Measurements from ENCODE around the gene WDFY4. TPM values are rescaled to one million over a fixed set of nuclear protein-coding genes. Genes with fewer than 3 reads are reported as not detected.

WDFY4 gene
- total and polyA plus RNA-seq, 2 donors, result 13.0 to 25.1 TPM

GRCh38 chr10:48759113-48759901, 74.6 kb downstream of the WDFY4 start:
- Histone ChIP-seq H3K4me3 (ENCODE audit: low read length in 2 of 2) (no peak overlapping the region), H3K9me3 (ENCODE audit: control insufficient read depth in 2 of 2, insufficient read depth in 1 of 2, low read length in 1 of 2) (no peaks in the 10 kb centered on the region), H3K27ac (ENCODE audit: low read depth in 1 of 2, low read length in 1 of 2) (no peak overlapping the region), H3K4me1 (ENCODE audit: control insufficient read depth in 2 of 2, insufficient read depth in 2 of 2, low read length in 2 of 2) (no peaks in the 10 kb centered on the region), H3K27me3 (ENCODE audit: control insufficient read depth in 2 of 2, insufficient read depth in 1 of 2, low read length in 1 of 2) (no peaks in the 10 kb centered on the region), H3K36me3 (ENCODE audit: control insufficient read depth in 2 of 2, insufficient read depth in 2 of 2, low read length in 1 of 2) (no peaks in the 10 kb centered on the region)
- WGBS, result 94% methylated on average over 4 of the region's 4 CpGs
- DNase-seq (ENCODE audit: low read depth in 6 of 9, low spot score in 9 of 9), result no peak

- Histone ChIP-seq H3K9me3 (ENCODE audit: control insufficient read depth in 2 of 2, insufficient read depth in 1 of 2, low read length in 1 of 2) (no peaks in the 10 kb centered on the region), H3K27me3 (ENCODE audit: control insufficient read depth in 2 of 2, insufficient read depth in 1 of 2, low read length in 1 of 2) (no peaks in the 10 kb centered on the region), H3K4me3 (ENCODE audit: low read length in 2 of 2) (no peak overlapping the region), H3K27ac (ENCODE audit: low read depth in 1 of 2, low read length in 1 of 2) (no peak overlapping the region), H3K4me1 (ENCODE audit: control insufficient read depth in 2 of 2, insufficient read depth in 2 of 2, low read length in 2 of 2) (no peaks in the 10 kb centered on the region), H3K36me3 (ENCODE audit: control insufficient read depth in 2 of 2, insufficient read depth in 2 of 2, low read length in 1 of 2) (no peaks in the 10 kb centered on the region)
- DNase-seq (ENCODE audit: low read depth in 6 of 9, low spot score in 9 of 9), result no peak
- 95% methylated on average over 5 of the region's 5 CpGs for WGBS
Measured at GRCh38 chr10:48760983-48761382, 76.3 kb downstream of the WDFY4 start.

GRCh38 chr10:48762064-48763042, 77.7 kb downstream of the WDFY4 start:
- 97% methylated on average over 6 of the region's 6 CpGs for WGBS
- H3K9me3 ChIP-seq (ENCODE audit: control insufficient read depth in 2 of 2, insufficient read depth in 1 of 2, low read length in 1 of 2), result no peaks in the 10 kb centered on the region
- no peaks in the 10 kb centered on the region for H3K27me3 ChIP-seq (ENCODE audit: control insufficient read depth in 2 of 2, insufficient read depth in 1 of 2, low read length in 1 of 2)
- H3K4me1 ChIP-seq (ENCODE audit: control insufficient read depth in 2 of 2, insufficient read depth in 2 of 2, low read length in 2 of 2), result no peaks in the 10 kb centered on the region
- no peak overlapping the region for H3K27ac ChIP-seq (ENCODE audit: low read depth in 1 of 2, low read length in 1 of 2)
- no peak for DNase-seq (ENCODE audit: low read depth in 6 of 9, low spot score in 9 of 9)
- H3K36me3 ChIP-seq (ENCODE audit: control insufficient read depth in 2 of 2, insufficient read depth in 2 of 2, low read length in 1 of 2), result no peaks in the 10 kb centered on the region
- H3K4me3 ChIP-seq (ENCODE audit: low read length in 2 of 2), result no peak overlapping the region

GRCh38 chr10:48763403-48763965, 78.8 kb downstream of the WDFY4 start:
- Histone ChIP-seq H3K27me3 (ENCODE audit: control insufficient read depth in 2 of 2, insufficient read depth in 1 of 2, low read length in 1 of 2) (no peaks in the 10 kb centered on the region), H3K9me3 (ENCODE audit: control insufficient read depth in 2 of 2, insufficient read depth in 1 of 2, low read length in 1 of 2) (no peaks in the 10 kb centered on the region), H3K36me3 (ENCODE audit: control insufficient read depth in 2 of 2, insufficient read depth in 2 of 2, low read length in 1 of 2) (no peaks in the 10 kb centered on the region), H3K4me1 (ENCODE audit: control insufficient read depth in 2 of 2, insufficient read depth in 2 of 2, low read length in 2 of 2) (no peaks in the 10 kb centered on the region), H3K27ac (ENCODE audit: low read depth in 1 of 2, low read length in 1 of 2) (no peak overlapping the region), H3K4me3 (ENCODE audit: low read length in 2 of 2) (no peak overlapping the region)
- no peak for DNase-seq (ENCODE audit: low read depth in 6 of 9, low spot score in 9 of 9)
- WGBS, result 95% methylated on average over 5 of the region's 5 CpGs

GRCh38 chr10:48764486-48764885, 79.8 kb downstream of the WDFY4 start:
- 94% methylated on average over 4 of the region's 4 CpGs for WGBS
- H3K27ac ChIP-seq (ENCODE audit: low read depth in 1 of 2, low read length in 1 of 2), result no peak overlapping the region
- H3K36me3 ChIP-seq (ENCODE audit: control insufficient read depth in 2 of 2, insufficient read depth in 2 of 2, low read length in 1 of 2), result no peaks in the 10 kb centered on the region

GRCh38 chr10:48765039-48765438, 80.4 kb downstream of the WDFY4 start:
- DNase-seq (ENCODE audit: low read depth in 6 of 9, low spot score in 9 of 9), result no peak
- H3K36me3 ChIP-seq (ENCODE audit: control insufficient read depth in 2 of 2, insufficient read depth in 2 of 2, low read length in 1 of 2), result no peaks in the 10 kb centered on the region
- no peaks in the 10 kb centered on the region for H3K27me3 ChIP-seq (ENCODE audit: control insufficient read depth in 2 of 2, insufficient read depth in 1 of 2, low read length in 1 of 2)
- H3K4me1 ChIP-seq (ENCODE audit: control insufficient read depth in 2 of 2, insufficient read depth in 2 of 2, low read length in 2 of 2), result no peaks in the 10 kb centered on the region
- no peak overlapping the region for H3K4me3 ChIP-seq (ENCODE audit: low read length in 2 of 2)
- no peak overlapping the region for H3K27ac ChIP-seq (ENCODE audit: low read depth in 1 of 2, low read length in 1 of 2)
- H3K9me3 ChIP-seq (ENCODE audit: control insufficient read depth in 2 of 2, insufficient read depth in 1 of 2, low read length in 1 of 2), result no peaks in the 10 kb centered on the region
- WGBS, result 92% methylated on average over 1 of the region's 1 CpG

More at GRCh38 chr10:48764486-48764885, 79.8 kb downstream of the WDFY4 start:
- no peak for DNase-seq (ENCODE audit: low read depth in 6 of 9, low spot score in 9 of 9)
- H3K4me1 ChIP-seq (ENCODE audit: control insufficient read depth in 2 of 2, insufficient read depth in 2 of 2, low read length in 2 of 2), result no peaks in the 10 kb centered on the region
- no peak overlapping the region for H3K4me3 ChIP-seq (ENCODE audit: low read length in 2 of 2)
- no peaks in the 10 kb centered on the region for H3K27me3 ChIP-seq (ENCODE audit: control insufficient read depth in 2 of 2, insufficient read depth in 1 of 2, low read length in 1 of 2)
- H3K9me3 ChIP-seq (ENCODE audit: control insufficient read depth in 2 of 2, insufficient read depth in 1 of 2, low read length in 1 of 2), result no peaks in the 10 kb centered on the region

- no peaks in the 10 kb centered on the region for H3K4me1 ChIP-seq (ENCODE audit: control insufficient read depth in 2 of 2, insufficient read depth in 2 of 2, low read length in 2 of 2)
- WGBS, result 94% methylated on average over 4 of the region's 4 CpGs
- H3K36me3 ChIP-seq (ENCODE audit: control insufficient read depth in 2 of 2, insufficient read depth in 2 of 2, low read length in 1 of 2), result no peaks in the 10 kb centered on the region
- DNase-seq (ENCODE audit: low read depth in 6 of 9, low spot score in 9 of 9), result no peak
- H3K4me3 ChIP-seq (ENCODE audit: low read length in 2 of 2), result no peak overlapping the region
- H3K9me3 ChIP-seq (ENCODE audit: control insufficient read depth in 2 of 2, insufficient read depth in 1 of 2, low read length in 1 of 2), result no peaks in the 10 kb centered on the region
- H3K27ac ChIP-seq (ENCODE audit: low read depth in 1 of 2, low read length in 1 of 2), result no peak overlapping the region
- H3K27me3 ChIP-seq (ENCODE audit: control insufficient read depth in 2 of 2, insufficient read depth in 1 of 2, low read length in 1 of 2), result no peaks in the 10 kb centered on the region
Measured at GRCh38 chr10:48765527-48765926, 80.9 kb downstream of the WDFY4 start.

- H3K36me3 ChIP-seq (ENCODE audit: control insufficient read depth in 2 of 2, insufficient read depth in 2 of 2, low read length in 1 of 2), result no peaks in the 10 kb centered on the region
- WGBS, result 94% methylated on average over 4 of the region's 4 CpGs
- H3K4me1 ChIP-seq (ENCODE audit: control insufficient read depth in 2 of 2, insufficient read depth in 2 of 2, low read length in 2 of 2), result no peaks in the 10 kb centered on the region
- H3K27ac ChIP-seq (ENCODE audit: low read depth in 1 of 2, low read length in 1 of 2), result no peak overlapping the region
- no peak overlapping the region for H3K4me3 ChIP-seq (ENCODE audit: low read length in 2 of 2)
- H3K27me3 ChIP-seq (ENCODE audit: control insufficient read depth in 2 of 2, insufficient read depth in 1 of 2, low read length in 1 of 2), result no peaks in the 10 kb centered on the region
- no peak for DNase-seq (ENCODE audit: low read depth in 6 of 9, low spot score in 9 of 9)
- no peaks in the 10 kb centered on the region for H3K9me3 ChIP-seq (ENCODE audit: control insufficient read depth in 2 of 2, insufficient read depth in 1 of 2, low read length in 1 of 2)
Measured at GRCh38 chr10:48767373-48768143, 82.9 kb downstream of the WDFY4 start.
